SK-N-SH (cell line): ENCODE measurements around the gene SPDYE1. TPM values are rescaled to one million over a fixed set of nuclear protein-coding genes. Genes with fewer than 3 reads are reported as not detected.

ENCODE experiments used
- CTCF ChIA-PET: fragments of 300-600, 350-600 bp; formaldehyde crosslinking; extraction: SDS; loops from one replicate; lab custom pipeline; 2021; lab: Yijun Ruan, JAX
- POLR2A ChIA-PET: fragments of 350-600 bp; sonication (Branson Sonifier 250); formaldehyde crosslinking; extraction: SDS; loops from one replicate; lab custom pipeline; 2020; ENCODE audit warnings: antibody characterized with exemption, inconsistent platforms; lab: Yijun Ruan, JAX
- DNase-seq: peaks from one replicate; pipeline ENCODE4 v3.0.0; 2012
- H2AFZ ChIP-seq: fragments of 200-600 bp; sonication (generic); 2 replicates; pipeline ENCODE4 v1.8.1; 2016; ENCODE audit warnings: antibody characterized with exemption, mild to moderate bottlenecking, low read depth
- H3F3A ChIP-seq: fragments of 200-600 bp; sonication (generic); replicated peaks from 2 replicates; pipeline ENCODE3; 2016; ENCODE audit warnings: antibody characterized with exemption, mild to moderate bottlenecking; ENCODE audit not compliant: insufficient read depth
- H3K27ac ChIP-seq, 2 experiments: fragments of 200-500 bp in 1 of 2; fragments of 200-600 bp in 1 of 2; sonication (Bioruptor generic) in 1 of 2; sonication (generic), shearing (Covaris generic) in 1 of 2; 2 replicates each; pipeline versions ENCODE4 v1.5.1 to v1.6.1; 2014 to 2016; ENCODE audit warnings: low read depth in 2 of 2, inconsistent platforms in 1 of 2, low read length in 1 of 2, mild to moderate bottlenecking in 1 of 2, mixed read lengths in 1 of 2
- H3K27me3 ChIP-seq: fragments of 200-600 bp; sonication (generic), shearing (Covaris generic); 2 replicates; pipeline ENCODE4 v1.6.1; 2016; ENCODE audit warnings: mixed run types; ENCODE audit not compliant: insufficient read depth
- H3K36me3 ChIP-seq, 2 experiments: fragments of 200-500 bp in 1 of 2; fragments of 200-600 bp in 1 of 2; sonication (Bioruptor generic) in 1 of 2; sonication (generic) in 1 of 2; replicated peaks in 1 of 2; 2 replicates each; pipeline versions ENCODE3 to v1.5.1; 2014 to 2016; ENCODE audit warnings: low read length in 1 of 2, mild to moderate bottlenecking in 1 of 2; ENCODE audit not compliant: insufficient read depth in 2 of 2, control insufficient read depth in 1 of 2
- H3K4me1 ChIP-seq, 2 experiments: fragments of 200-500 bp in 1 of 2; fragments of 200-600 bp in 1 of 2; sonication (Bioruptor generic) in 1 of 2; sonication (generic), shearing (Covaris generic) in 1 of 2; 2 replicates each; pipeline versions ENCODE4 v1.5.1 to v1.6.1; 2014 to 2016; ENCODE audit warnings: low read depth in 1 of 2, low read length in 1 of 2, mixed run types in 1 of 2; ENCODE audit not compliant: insufficient read depth in 2 of 2, control insufficient read depth in 1 of 2
- H3K4me2 ChIP-seq: fragments of 200-600 bp; sonication (generic), shearing (Covaris generic); 2 replicates; pipeline ENCODE4 v1.6.1; 2017; ENCODE audit warnings: mixed run types
- H3K4me3 ChIP-seq, 2 experiments: fragments of 200-500 bp in 1 of 2; fragments of 200-600 bp in 1 of 2; sonication (Bioruptor generic) in 1 of 2; sonication (generic), shearing (Covaris generic) in 1 of 2; 2 replicates each; pipeline versions ENCODE4 v1.5.1 to v1.8.1; 2014 to 2016; ENCODE audit warnings: low read depth in 2 of 2, inconsistent platforms in 1 of 2, low read length in 1 of 2, mild to moderate bottlenecking in 1 of 2, mixed read lengths in 1 of 2, moderate library complexity in 1 of 2
- H3K79me2 ChIP-seq: fragments of 200-600 bp; sonication (generic); 2 replicates; pipeline ENCODE4 v1.8.1; 2017; ENCODE audit warnings: mild to moderate bottlenecking; ENCODE audit not compliant: insufficient read depth
- H3K9ac ChIP-seq: fragments of 200-600 bp; sonication (generic); 2 replicates; pipeline ENCODE4 v1.6.1; 2017; ENCODE audit warnings: mixed run types
- H3K9me2 ChIP-seq: fragments of 200-600 bp; sonication (generic); 2 replicates; pipeline ENCODE4 v1.6.1; 2017; ENCODE audit warnings: mixed run types
- H3K9me3 ChIP-seq: fragments of 200-600 bp; sonication (generic); 2 replicates; pipeline ENCODE4 v1.6.1; 2017; ENCODE audit warnings: mixed run types, mild to moderate bottlenecking, moderate library complexity
- H4K20me1 ChIP-seq: fragments of 200-600 bp; sonication (generic); 2 replicates; pipeline ENCODE4 v1.6.1; 2017; ENCODE audit warnings: mild to moderate bottlenecking, mixed run types; ENCODE audit not compliant: insufficient read depth
- ELF1 ChIP-seq: IDR thresholded peaks from 2 replicates; pipeline ENCODE4 v1.4.0; 2012
- EZH2phosphoT487 ChIP-seq: fragments of 200-600 bp; sonication (generic); IDR thresholded peaks from 2 replicates; pipeline ENCODE4 v1.6.1; 2017; ENCODE audit warnings: low read depth, mixed run types, mild to moderate bottlenecking, antibody characterized with exemption, moderate library complexity, borderline replicate concordance
- FOSL2 ChIP-seq: IDR thresholded peaks from 2 replicates; pipeline ENCODE4 v1.4.0; 2012; ENCODE audit warnings: low read depth, mild to moderate bottlenecking, moderate library complexity, borderline replicate concordance
- FOXM1 ChIP-seq: IDR thresholded peaks from 2 replicates; pipeline ENCODE4 v1.4.0; 2012; ENCODE audit warnings: low read depth, mild to moderate bottlenecking
- GABPA ChIP-seq: IDR thresholded peaks from 2 replicates; pipeline ENCODE4 v1.4.0; 2012; ENCODE audit warnings: low read depth, mild to moderate bottlenecking
- IRF3 ChIP-seq: fragments of 150-350 bp; IDR thresholded peaks from 2 replicates; pipeline ENCODE4 v1.6.1; 2016; ENCODE audit warnings: mild to moderate bottlenecking, low read depth, low read length
- MEF2A ChIP-seq: IDR thresholded peaks from 2 replicates; pipeline ENCODE4 v1.4.0; 2012; ENCODE audit warnings: low read depth, borderline replicate concordance
- MXI1 ChIP-seq: IDR thresholded peaks from 2 replicates; pipeline ENCODE4 v1.6.1; 2012; ENCODE audit warnings: mild to moderate bottlenecking, low read depth, low read length, improper control_type of control experiment
- NRF1 ChIP-seq: IDR thresholded peaks from 2 replicates; pipeline ENCODE4 v1.6.1; 2012; ENCODE audit warnings: low read depth, mild to moderate bottlenecking, low read length
- POLR2AphosphoS5 ChIP-seq: IDR thresholded peaks from 2 replicates; pipeline ENCODE4 v1.6.1; 2012; ENCODE audit warnings: low read depth, low read length
- RAD21 ChIP-seq: IDR thresholded peaks from 2 replicates; pipeline ENCODE4 v1.6.1; 2012; ENCODE audit warnings: mild to moderate bottlenecking, low read length
- RCOR1 ChIP-seq: fragments of 150-350 bp; IDR thresholded peaks from 2 replicates; pipeline ENCODE4 v1.6.1; 2017; ENCODE audit warnings: antibody characterized with exemption, low read length
- RXRA ChIP-seq: IDR thresholded peaks from 2 replicates; pipeline ENCODE4 v1.4.0; 2012; ENCODE audit warnings: low read depth, mild to moderate bottlenecking, borderline replicate concordance
- TAF1 ChIP-seq: IDR thresholded peaks from 2 replicates; pipeline ENCODE4 v1.6.1; 2012; ENCODE audit warnings: low read depth, mild to moderate bottlenecking, low read length, moderate library complexity, borderline replicate concordance
- TCF12 ChIP-seq: IDR thresholded peaks from 2 replicates; pipeline ENCODE4 v1.4.0; 2012
- USF2 ChIP-seq: fragments of 150-350 bp; IDR thresholded peaks from 2 replicates; pipeline ENCODE4 v1.6.1; 2017; ENCODE audit warnings: antibody characterized with exemption, low read length, low read depth, borderline replicate concordance
- YY1 ChIP-seq: IDR thresholded peaks from 2 replicates; pipeline ENCODE4 v1.4.0; 2012; ENCODE audit warnings: low read depth, mild to moderate bottlenecking
- WGBS: methylation state at CpG from one replicate; pipeline ENCODE4 v1.1.6; 2017; ENCODE audit warnings: low lambda C conversion rate; 5-methylcytosine and 5-hydroxymethylcytosine counted together
- polyA plus RNA-seq, 3 experiments: library from polyadenylated mRNA; depleted of rRNA; stranded (reverse); fragments of >200 nt; gene quantifications; 2 replicates each; pipeline ENCODE4 v1.2.3, GENCODE V29; 2012
- TF ChIP-seq, protein P1 (sequence below): IDR thresholded peaks from 2 replicates; pipeline ENCODE4 v1.4.0; 2012; ENCODE audit warnings: low read depth, borderline replicate concordance
- TF ChIP-seq, protein P2 (sequence below): IDR thresholded peaks from 2 replicates; pipeline ENCODE4; 2012

Gene SPDYE1
- polyA plus RNA-seq, 1 of the 3 experiments (the other 2 are of a cell fraction): not detected

GRCh38 chr7:44059219-44060090 lies 61.8 kb downstream of the SPDYE1 start:
- 89% methylated on average over 13 of the region's 14 CpGs for WGBS
- H3F3A ChIP-seq: peaks cover 15% of the 10 kb centered on the region
- ChIA-PET CTCF (no interaction called here), POLR2A (no interaction called here)
- no peak for TF ChIP-seq RXRA
- TF ChIP-seq MXI1: no peak
- no peak for TF ChIP-seq USF2
- no peak for TF ChIP-seq GABPA
- TF ChIP-seq FOSL2: no peak
- TF ChIP-seq TCF12: no peak
- no peak for TF ChIP-seq ELF1
- TF ChIP-seq FOXM1: no peak
- TF ChIP-seq POLR2AphosphoS5: no peak; the same call in 1 of the 2 replicates
- no peak for TF ChIP-seq TAF1
- TF ChIP-seq MEF2A: no peak
- TF ChIP-seq YY1: no peak
- TF ChIP-seq, protein P1, sequence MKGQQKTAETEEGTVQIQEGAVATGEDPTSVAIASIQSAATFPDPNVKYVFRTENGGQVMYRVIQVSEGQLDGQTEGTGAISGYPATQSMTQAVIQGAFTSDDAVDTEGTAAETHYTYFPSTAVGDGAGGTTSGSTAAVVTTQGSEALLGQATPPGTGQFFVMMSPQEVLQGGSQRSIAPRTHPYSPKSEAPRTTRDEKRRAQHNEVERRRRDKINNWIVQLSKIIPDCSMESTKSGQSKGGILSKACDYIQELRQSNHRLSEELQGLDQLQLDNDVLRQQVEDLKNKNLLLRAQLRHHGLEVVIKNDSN: no peak
- TF ChIP-seq, protein P2, sequence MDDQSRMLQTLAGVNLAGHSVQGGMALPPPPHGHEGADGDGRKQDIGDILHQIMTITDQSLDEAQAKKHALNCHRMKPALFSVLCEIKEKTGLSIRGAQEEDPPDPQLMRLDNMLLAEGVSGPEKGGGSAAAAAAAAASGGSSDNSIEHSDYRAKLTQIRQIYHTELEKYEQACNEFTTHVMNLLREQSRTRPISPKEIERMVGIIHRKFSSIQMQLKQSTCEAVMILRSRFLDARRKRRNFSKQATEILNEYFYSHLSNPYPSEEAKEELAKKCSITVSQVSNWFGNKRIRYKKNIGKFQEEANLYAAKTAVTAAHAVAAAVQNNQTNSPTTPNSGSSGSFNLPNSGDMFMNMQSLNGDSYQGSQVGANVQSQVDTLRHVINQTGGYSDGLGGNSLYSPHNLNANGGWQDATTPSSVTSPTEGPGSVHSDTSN: no peak
- no peak for TF ChIP-seq IRF3
- no peak for TF ChIP-seq EZH2phosphoT487
- no peak for TF ChIP-seq RAD21
- no peak for TF ChIP-seq RCOR1
- no peak for TF ChIP-seq NRF1
- H3K9me2 ChIP-seq: no peaks in the 10 kb centered on the region
- H3K4me3 ChIP-seq: no peak overlapping the region
- peaks cover 43 to 67% of the 10 kb centered on the region in 2 experiments for H3K36me3 ChIP-seq
- no peak overlapping the region for H2AFZ ChIP-seq
- H3K27me3 ChIP-seq: no peaks in the 10 kb centered on the region
- no peak for DNase-seq
- peaks cover 30% of the 10 kb centered on the region; the same call in 1 of the 2 replicates for H4K20me1 ChIP-seq
- H3K9me3 ChIP-seq: no peaks in the 10 kb centered on the region
- peaks cover 0 to 4% of the 10 kb centered on the region in 2 experiments; a peak in 1 of 4 replicates for H3K4me1 ChIP-seq
- no peak overlapping the region for H3K4me2 ChIP-seq
- H3K79me2 ChIP-seq: peaks cover 21% of the 10 kb centered on the region
- no peak overlapping the region for H3K9ac ChIP-seq
- no peak overlapping the region for H3K27ac ChIP-seq

Other genes with a start within 250 kb of the SPDYE1 start
- 111 and 123 TPM in 2 replicates for gene BLVRA, start 239.2 kb upstream of the SPDYE1 start, polyA plus RNA-seq (2012; rRNA removed)
- gene MRPS24, start 128.4 kb upstream of the SPDYE1 start, polyA plus RNA-seq (2012; rRNA removed): 234 and 235 TPM in 2 replicates
- gene URGCP, start 91.3 kb upstream of the SPDYE1 start, polyA plus RNA-seq (2012; rRNA removed): 22.9 and 23.1 TPM in 2 replicates
- gene UBE2D4, start 71.5 kb upstream of the SPDYE1 start, polyA plus RNA-seq (2012; rRNA removed): 22.8 and 26.8 TPM in 2 replicates
- 230 and 244 TPM in 2 replicates for gene DBNL, start 46.8 kb downstream of the SPDYE1 start, polyA plus RNA-seq (2012; rRNA removed)
- gene PGAM2, start 67.7 kb downstream of the SPDYE1 start, polyA plus RNA-seq (2012; rRNA removed): 0.79 and 1.5 TPM in 2 replicates
- 17.4 and 23.1 TPM in 2 replicates for gene POLM, start 84.6 kb downstream of the SPDYE1 start, polyA plus RNA-seq (2012; rRNA removed)
- gene AEBP1, start 106.4 kb downstream of the SPDYE1 start, polyA plus RNA-seq (2012; rRNA removed): 40.3 and 105 TPM in 2 replicates
- 163 and 194 TPM in 2 replicates for gene POLD2, start 125.7 kb downstream of the SPDYE1 start, polyA plus RNA-seq (2012; rRNA removed)
- gene MYL7, start 143.4 kb downstream of the SPDYE1 start, polyA plus RNA-seq (2012; rRNA removed): 0.47 TPM in 1 of 2 replicates, not detected in the other
- 1.1 and 1.6 TPM in 2 replicates for gene GCK, start 191.5 kb downstream of the SPDYE1 start, polyA plus RNA-seq (2012; rRNA removed)
- 170 and 213 TPM in 2 replicates for gene YKT6, start 203.1 kb downstream of the SPDYE1 start, polyA plus RNA-seq (2012; rRNA removed)